ENCODE measurements around the gene PAPSS2.
"Not testable (repeated sequence)": the region's sequence is repeated elsewhere in the genome, so short reads cannot be mapped to it uniquely, and the experiment has no call there.

The PAPSS2 gene

DNA sequence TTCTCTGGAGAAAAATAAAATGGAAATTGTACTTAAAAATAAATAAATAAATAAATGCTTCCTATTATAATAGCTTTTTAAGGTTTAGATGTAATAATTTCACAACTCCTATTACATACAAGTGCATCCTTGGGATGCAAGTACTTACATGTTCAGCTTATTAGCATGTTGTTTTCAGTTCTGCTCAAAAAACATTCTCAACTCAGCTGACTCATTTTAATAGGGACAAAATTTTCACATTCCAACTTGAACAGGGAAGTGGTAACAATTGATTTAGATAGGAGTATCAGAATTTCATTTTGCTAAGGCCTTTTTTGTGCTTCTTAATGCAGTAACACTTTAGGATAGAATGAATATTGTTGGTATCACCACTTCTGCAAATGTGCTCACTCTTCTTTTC is 16.7 kb upstream of the PAPSS2 start:
- no peak for DNase-seq (ENCODE audit: low spot score)

DNA sequence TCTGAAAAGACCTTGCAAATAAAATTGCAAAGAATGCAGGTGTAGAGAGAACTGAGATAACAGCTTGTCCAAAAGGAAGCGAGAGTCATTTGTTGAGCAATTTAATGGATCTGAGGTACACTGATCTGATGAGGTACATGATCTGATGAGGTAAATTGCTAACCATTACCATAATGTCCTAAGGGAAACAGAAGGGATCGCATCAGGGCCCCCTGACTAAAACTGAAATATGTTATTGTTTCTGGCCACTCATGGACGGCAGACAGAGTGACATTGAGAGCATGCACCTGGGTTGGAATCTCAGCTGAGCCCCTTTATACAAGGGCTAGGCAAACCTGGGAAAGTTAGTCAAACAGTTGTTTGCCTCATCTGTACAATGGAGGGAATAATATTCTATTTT is 15.8 kb upstream of the PAPSS2 start:
- DNase-seq (ENCODE audit: low spot score) = no peak

DNA sequence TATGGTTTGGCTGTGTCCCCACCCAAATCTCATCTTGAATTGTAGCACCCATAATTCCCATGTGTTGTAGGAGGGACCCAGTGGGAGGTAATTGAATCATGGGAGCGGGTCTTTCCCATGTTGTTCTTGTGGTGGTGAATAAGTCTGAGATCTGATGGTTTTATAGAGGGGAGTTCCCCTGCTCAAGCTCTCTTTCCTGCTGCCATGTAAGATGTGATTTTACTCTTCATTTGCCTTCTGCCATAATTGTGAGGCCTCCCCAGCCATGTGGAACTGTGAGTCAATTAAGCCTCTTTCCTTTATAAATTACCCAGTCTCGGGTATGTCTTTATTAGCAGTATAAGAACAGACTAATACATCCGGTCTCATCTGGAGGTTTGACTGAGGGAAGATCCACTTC is 15.2 kb upstream of the PAPSS2 start:
- DNase-seq (ENCODE audit: low spot score) = not testable (repeated sequence)

DNA sequence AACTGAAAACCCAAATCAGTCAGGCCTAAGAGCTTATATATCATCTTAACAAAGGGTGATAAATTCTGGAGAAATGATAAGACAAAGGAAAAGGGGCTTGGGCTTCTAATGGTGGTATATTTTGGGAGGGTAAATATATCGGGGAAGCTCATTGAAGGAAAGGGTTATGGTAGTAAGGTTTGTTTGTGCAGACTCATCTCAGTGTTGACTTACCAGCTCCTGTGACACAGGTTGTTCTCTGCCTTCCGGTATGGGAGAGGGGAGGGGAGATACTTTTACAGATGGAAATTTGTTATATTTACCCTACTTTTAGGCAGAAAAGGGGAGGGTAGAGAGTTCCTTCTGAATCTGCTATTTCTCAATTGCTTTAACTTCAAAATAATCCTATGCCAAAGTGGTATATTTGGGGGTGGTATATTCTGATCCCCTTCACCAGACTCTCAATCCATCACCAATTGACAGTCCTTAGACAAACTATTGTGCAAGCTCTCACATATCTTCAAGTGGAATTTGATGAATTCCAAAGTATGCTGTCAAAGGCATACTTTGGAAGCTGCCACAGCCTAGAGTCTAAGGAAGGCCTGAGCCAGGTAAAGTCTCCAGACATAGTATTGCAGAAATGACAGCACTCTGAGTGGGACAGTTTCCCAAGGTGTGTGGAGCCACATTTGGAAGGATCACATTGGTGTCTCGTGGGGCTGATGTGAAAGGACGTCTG is 13.3 kb upstream of the PAPSS2 start:
- DNase-seq (ENCODE audit: low spot score) = no peak

DNA sequence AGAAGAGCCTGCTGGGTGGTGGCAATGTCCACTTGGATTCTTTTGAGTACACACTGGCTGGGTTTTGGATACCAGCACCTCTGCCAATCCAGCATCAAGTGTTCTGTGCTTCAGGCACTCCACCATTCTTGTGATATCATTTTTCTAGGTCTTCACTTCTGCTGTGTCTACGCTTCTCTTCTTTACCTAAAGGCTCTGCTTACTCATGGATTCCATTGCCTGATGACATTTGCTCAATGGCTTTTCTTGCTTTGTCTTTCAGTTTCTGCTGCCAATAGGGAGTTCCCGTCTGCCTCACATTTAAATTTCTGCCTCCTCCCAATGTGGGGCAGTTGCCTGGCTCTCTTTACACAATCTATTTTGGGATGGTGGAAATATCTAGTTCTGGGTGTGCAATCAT is 12.7 kb upstream of the PAPSS2 start:
- DNase-seq (ENCODE audit: low spot score) = no peak

DNA sequence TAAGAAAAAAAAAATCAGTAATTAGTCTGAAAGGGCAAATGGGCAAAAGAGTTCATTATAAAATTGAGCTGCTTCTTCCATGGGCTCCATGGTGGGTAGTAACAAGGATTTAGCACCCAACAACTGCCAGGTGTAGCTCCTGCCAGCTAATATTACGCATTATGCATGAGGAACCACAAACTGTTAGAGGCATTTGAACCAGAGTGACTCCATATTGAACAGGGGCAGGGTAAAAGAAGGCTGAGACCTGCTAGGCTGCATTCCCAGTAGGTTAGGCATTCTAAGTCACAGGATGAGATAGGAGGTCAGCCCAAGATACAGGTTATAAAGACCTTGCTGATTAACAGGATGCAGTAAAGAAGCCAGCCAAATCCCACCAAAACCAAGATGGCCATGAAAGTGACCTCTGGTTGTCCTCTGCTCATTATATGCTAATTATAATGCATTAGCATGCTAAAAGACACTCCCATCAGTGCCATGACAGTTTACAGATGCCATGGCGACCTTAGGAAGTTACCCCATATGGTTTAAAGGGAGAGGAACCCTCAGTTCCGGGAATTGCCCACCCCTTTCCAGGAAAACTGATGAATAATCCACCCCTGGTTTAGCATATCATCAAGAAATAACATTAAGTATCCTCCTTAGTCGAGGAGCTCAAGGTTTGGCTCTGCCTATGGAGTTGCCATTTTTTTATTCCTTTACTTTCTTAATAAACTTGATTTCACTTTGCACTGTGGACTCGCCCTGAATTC is 8.7 kb upstream of the PAPSS2 start:
- no peak for DNase-seq (ENCODE audit: low spot score)

DNA sequence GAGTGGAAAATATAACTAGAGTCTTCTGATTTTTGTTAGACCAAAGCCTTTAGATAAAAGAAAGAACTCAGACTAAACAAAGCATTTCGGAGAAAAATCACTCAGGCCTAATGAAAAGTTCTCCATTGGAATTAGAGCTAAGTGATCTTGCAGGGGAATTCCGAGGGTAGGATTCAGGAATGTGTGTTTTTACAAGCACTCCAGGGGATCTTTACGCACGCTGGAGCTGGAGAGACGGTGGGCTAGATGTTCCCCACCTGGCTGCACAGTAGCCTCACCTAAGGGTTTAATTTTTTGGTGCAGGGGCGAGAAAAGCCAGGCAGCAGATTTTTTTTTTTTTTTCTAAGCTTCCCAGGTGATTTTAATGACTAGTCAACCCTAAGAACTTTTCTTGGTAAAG is 7.9 kb upstream of the PAPSS2 start:
- DNase-seq (ENCODE audit: low spot score) = no peak

DNA sequence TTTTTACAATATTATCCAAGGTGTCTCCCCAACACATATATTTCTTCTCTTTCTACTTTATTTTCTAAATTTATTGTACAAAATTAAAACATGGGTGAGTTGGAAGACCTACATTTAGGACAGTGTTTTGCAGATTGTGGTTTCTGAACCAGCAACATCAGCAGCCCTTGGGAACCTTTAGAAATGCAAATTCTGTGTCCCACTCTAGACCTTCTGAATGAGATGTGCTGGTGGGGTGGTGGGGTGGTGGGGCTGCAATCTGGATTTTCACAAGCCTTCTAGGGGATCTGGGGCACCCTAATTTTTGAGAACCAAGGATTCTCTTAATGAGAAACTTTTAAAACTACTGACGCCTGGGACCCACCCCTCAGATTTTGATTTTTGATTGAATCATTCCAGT is 7.4 kb upstream of the PAPSS2 start:
- DNase-seq (ENCODE audit: low spot score) = no peak

DNA sequence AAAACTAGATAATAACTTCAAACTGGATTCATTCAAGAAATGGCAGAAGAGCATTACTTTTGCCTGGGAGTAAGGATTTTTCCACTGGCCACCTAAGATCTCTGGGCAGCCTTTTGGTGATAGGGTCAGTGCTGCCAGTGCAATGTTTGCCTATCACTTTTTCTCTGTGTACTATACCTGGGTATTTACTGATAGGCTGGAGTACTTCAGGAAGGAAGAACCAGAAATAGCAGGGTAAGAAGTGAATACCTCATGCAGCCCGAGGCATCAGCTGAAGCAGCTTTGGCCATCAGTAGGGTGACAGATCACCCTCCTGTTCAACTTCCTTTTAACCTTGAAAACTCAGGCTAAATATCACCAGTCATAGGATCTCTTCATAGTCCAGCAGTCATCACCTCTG is 5.5 kb upstream of the PAPSS2 start:
- no peak for DNase-seq (ENCODE audit: low spot score)

DNA sequence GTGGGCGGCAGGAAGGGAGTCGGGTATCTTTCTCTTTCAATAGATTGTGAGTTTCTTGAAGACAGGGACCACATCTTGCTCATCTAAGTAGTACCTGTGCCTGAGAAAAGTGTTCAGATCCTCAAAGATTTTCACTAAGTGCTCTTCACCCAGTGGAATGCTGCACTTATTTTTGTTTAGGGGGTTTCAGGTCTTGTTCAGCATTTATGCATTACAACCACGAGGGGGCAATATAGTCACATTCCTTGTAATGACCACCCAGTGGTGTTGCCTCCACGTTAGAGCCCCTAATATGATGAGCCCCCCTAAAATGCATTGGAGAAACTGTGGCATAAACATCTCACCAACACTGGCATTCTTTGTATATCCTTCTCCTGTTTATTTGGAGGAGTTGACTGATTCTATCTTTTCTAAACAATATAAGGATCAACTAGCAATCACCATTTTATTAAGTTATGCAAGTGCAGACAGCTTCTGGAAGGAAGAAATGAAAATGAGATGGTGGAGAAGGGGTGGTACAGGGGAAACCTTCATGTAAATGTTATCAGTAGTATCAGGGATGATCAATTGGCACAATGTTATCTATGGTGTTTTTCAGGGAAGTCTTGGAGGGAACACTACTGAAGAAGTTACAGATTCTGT is 3.1 kb upstream of the PAPSS2 start:
- DNase-seq (ENCODE audit: low spot score) = peak; percentile 37

DNA sequence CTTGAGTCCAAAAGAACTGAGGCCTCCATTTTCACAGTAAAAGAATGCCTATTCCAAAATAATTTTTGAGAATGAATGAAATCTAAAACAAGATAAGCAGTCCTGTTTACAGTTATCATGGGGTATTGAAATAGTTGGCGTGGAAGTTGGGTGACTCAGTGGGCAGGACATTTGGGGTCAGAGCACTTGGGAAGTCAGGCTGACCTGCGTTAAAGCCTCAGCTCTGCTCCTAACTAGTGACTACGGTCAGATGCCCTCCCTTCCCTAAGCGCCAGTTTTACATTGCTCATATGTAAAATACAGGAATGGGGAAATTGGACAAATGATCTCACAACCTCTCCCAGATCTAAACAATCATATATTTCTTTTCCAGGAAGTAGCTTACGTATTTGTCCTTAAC is 2.3 kb upstream of the PAPSS2 start:
- no peak for DNase-seq (ENCODE audit: low spot score)

DNA sequence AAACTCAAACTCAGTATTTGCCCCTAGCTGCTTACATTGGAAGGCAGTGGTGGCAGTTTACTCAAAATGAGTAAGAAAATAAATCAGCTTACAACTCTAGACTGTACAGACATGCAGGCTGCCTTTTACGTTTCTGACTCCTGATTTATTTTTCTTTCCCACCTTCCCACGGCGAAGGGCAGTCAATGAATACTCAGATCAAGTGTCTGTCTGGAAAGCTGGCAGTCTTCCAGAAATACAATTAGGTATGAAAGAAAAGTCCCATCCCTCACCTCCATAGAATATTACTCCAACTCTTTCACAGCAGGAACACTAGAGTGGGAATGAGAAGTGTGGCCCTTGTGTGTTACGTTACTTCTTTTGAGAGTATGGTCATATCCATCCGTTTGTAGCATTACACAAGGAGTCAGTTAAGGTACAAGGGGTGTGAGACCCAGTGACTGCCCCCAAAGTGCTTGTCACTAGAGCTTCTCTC is 1.3 kb upstream of the PAPSS2 start:
- DNase-seq (ENCODE audit: low spot score) = no peak

DNA sequence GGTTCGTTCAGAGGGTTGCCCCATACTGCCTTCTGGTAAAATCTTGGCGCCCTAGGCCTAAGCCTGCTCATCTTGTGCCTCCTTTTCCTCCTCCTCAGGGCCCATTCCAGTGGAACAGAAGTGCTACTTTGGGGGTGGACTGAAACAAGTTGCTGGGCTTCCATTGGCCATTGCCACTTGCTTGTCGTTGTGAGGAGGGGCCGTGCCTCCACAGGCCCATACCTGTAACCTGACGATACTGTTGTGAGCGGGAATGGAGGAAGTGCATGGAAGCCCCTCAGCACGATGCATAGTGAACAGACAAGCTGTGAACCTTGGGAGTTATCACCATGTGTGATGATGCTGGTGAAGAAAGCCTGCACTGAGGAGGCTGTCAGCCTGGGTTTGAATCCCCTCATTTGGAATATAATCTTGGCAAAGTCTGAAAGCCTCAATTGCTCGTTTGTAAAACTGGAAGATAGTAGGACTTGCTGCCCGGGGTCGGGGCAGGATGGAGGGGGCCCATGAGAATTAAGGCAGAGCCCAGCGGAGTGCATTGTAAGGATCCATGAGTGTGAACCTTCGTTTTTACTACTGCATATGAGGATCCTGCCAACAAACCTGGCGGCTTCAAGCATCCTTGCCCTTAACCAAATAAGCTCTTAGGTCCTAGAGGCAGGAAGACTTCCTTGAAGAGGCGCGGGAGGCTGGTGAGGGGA is 671 bp upstream of the PAPSS2 start:
- DNase-seq (ENCODE audit: low spot score) = no peak

DNA sequence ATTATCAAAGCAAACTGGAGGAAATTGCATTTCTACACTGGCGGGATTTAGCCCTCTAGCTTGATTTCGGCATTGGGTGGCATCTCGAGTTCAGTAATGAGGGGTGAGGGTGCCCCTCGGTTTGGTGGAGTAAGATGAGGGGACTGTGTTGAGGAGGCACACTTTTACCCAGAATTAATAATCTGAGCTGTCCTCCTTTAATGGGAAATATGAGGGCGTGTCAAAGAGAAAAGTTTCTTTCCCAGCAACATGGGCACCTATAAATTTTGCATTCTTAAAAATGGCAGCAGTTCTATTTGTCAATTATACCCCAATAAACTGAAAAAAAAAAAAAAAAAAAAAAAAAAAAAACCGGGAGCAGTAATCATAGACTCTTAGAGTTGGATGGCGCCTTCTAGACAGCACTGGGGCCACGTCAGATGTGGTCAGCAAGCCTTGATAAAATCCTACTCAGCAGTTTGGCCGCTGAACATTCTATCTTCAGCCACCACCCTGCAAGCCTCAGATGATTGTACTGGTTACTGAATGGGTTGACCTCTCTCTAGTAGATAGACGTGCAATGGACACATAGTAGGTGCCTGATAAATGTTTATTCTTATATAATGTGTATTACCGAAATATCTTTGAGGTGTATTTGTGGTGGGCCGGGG is 931 bp downstream of the PAPSS2 start:
- DNase-seq (ENCODE audit: low spot score) = no peak

DNA sequence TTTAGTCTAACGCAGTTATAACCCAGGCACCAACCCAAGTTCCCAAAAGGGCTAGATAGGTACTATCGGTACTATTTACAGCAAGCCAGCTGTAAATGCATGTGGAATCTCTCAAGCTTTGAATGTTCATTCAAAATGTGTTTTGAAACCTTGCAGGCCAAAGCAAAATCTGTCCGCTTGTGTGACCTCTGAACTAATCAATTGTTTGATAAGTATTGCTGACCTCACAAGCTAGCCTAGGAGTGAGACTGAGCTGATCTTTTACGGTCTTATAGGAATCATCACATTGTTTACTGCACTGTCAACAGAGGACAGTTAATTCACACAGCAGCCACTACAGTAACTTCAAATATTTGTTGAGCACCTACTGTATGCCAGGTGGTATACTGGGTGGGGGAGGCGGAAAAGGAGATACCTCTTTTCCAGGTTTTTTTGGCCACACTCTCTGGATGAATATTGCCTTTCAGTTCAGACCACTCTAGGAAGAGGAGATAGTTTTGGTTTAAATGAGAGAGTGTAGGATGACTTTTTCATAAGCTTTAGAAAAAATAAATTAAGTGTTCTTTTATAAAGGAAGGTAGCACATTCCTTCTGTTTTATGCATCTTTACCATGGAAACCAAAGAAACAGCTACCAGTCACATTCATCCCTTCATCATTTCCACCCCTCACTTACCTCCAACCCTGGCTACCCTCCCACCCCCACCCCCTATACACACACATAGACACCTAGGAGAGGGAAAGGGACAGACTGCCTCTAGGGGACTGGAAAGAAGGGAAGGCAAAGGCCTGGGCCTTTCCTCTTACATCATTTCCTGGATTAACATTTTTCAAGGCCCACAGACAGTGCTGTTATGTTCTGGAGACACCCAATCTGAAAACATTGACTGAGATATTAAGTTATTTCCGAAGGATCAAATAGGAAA is 2.4 kb downstream of the PAPSS2 start:
- no peak for DNase-seq (ENCODE audit: low spot score)

DNA sequence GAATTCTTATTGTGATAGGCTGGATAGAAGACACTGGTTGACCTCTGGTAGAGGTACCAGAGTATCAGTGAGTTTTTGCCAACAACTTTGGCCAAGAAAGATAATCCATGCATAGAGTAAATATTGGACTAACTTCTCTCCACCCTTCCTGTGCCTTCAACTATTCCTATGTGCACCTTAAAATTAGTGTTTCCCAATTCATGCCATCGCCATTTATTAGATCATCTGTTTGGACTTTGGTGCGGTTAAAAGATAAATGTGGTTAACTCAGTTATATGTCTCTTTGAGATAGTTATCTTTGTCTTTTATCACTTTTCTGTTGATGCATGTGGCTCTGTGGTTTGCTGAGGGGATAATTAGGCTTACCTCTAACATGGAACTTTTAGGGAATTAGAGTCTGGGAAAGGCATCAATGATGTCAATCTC is 4.6 kb downstream of the PAPSS2 start:
- DNase-seq (ENCODE audit: low spot score) = no peak

DNA sequence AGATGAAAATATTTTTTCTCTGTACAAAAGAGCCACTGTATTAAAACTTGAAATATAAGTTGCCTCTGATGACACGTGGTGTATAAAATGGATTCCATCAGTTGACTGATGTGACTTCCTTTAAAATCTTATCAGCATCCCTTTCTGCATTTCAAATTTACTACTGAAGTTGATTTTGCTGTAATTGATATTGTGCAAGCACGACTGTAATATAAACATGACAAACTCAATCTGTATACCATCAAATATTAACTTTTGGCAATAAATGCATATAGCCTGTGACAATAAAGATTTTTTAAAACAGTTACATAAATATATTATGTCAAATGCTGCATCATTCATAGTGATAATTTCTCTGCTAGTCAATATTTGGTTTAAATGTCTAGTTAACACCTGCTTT is 7.8 kb downstream of the PAPSS2 start:
- no peak for DNase-seq (ENCODE audit: low spot score)

DNA sequence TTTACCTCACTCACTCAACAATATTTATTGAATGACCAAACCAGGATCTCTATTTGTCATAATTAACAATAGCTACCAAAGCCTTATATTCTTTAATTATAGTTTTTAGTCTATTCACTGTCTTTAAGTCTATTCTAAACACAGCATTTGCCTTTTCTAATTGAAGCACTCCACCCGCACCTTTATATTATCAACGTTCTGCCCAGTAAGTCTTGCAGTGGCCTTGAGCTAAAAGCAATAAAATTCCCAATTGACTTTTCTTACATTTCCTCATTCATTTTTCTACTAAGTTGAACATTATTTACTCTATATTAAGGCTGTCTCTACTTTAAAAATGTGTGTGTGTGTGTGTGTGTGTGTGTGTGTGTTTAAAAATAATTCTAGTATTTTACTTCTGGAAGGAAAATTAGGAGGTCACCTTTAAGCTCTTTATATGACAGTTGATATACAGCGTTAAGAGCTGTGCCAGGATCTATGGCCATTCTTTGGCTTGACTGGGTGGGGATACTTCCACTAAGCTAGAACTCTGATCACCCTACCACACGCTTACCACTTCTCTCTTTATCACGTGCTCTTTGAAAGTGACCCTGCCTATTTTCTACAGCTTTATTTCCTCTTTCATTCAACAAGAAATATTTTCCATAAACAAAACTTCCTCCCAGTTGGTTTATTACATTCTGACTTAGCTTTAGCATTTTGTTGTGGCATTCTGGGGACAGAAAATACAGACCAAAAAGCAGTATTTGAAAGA is 8.8 kb downstream of the PAPSS2 start:
- DNase-seq (ENCODE audit: low spot score) = no peak

DNA sequence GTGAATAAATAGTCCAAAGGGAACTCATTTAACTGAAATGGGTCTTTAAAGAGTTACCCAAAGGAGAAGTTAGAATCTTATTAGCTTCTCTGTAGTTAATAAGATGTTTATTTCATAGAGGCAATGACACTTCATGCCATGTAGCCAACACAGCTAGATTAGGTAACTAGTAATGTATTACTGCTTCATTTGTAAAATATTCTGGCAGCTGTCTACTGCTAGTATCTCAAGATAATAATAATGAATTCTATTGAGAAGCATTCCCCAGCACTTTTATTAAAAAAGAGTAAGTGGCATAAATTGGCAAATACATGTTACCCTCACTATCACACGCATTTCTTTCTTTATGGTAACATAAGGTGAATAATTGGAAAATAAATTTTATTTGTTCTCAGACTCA is 10.1 kb downstream of the PAPSS2 start:
- no peak for DNase-seq (ENCODE audit: low spot score)

DNA sequence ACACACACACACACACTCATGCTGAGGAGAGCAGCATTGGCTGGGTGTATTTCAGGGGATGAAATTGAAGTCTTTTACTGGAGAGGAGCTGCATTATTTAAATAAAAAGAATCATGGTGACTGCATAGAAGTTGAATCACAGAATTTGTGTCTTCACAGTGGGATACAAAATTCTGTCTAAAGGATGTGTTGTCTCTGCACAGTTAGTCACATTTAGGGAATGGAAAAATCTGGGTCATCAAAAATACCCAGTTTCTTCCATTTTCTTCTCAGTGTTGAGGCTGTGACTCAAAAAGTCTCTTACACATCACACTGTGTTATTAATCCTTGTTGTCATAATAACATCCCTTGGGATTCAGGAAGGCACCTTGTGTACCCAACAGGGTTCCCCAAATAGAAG is 10.9 kb downstream of the PAPSS2 start:
- no peak for DNase-seq (ENCODE audit: low spot score)

Measured in cerebellar cortex (tissue), 1 donor.